GM23248 (cell line): ENCODE data around the gene WDR87. TPM values are rescaled to one million over a fixed set of nuclear protein-coding genes. Genes with fewer than 3 reads are reported as not detected.
A peak's percentile ranks its signal among the peaks of the same experiment; 100 is the strongest.

ENCODE experiments used
- DNase-seq: peaks from one replicate; pipeline ENCODE4 v3.0.0-alpha.2; 2015
- H2AFZ ChIP-seq: fragments of 200-600 bp; sonication (generic); 2 replicates; pipeline ENCODE4 v1.6.1; 2016; ENCODE audit warnings: antibody characterized with exemption
- H3F3A ChIP-seq: fragments of 200-600 bp; sonication (generic); 2 replicates; pipeline ENCODE4 v1.6.1; 2016; ENCODE audit warnings: mild to moderate bottlenecking, antibody characterized with exemption, mixed run types; ENCODE audit not compliant: insufficient read depth
- H3K27ac ChIP-seq: fragments of 200-600 bp; sonication (generic); 2 replicates; pipeline ENCODE4 v1.5.1; 2016; ENCODE audit warnings: mild to moderate bottlenecking
- H3K27me3 ChIP-seq: fragments of 200-600 bp; sonication (generic); replicated peaks from 2 replicates; pipeline ENCODE4 v1.6.1; 2016; ENCODE audit warnings: mild to moderate bottlenecking; ENCODE audit not compliant: insufficient read depth
- H3K36me3 ChIP-seq: fragments of 200-600 bp; sonication (generic); 2 replicates; pipeline ENCODE4 v1.6.1; 2016; ENCODE audit warnings: low read depth, mild to moderate bottlenecking
- H3K4me1 ChIP-seq: fragments of 200-600 bp; sonication (generic); 2 replicates; pipeline ENCODE4 v1.6.1; 2016; ENCODE audit warnings: mild to moderate bottlenecking; ENCODE audit not compliant: insufficient read depth
- H3K4me2 ChIP-seq: fragments of 200-600 bp; sonication (generic); one replicate; pipeline ENCODE4 v1.6.1; 2016; ENCODE audit warnings: mild to moderate bottlenecking; ENCODE audit not compliant: unreplicated experiment
- H3K4me3 ChIP-seq: fragments of 200-600 bp; sonication (generic); 2 replicates; pipeline ENCODE4 v1.5.1; 2016; ENCODE audit warnings: mild to moderate bottlenecking
- H3K79me2 ChIP-seq: fragments of 200-600 bp; sonication (generic); 2 replicates; pipeline ENCODE4 v1.6.1; 2016; ENCODE audit warnings: mild to moderate bottlenecking; ENCODE audit not compliant: insufficient read depth
- H3K9ac ChIP-seq: fragments of 200-600 bp; sonication (generic); 2 replicates; pipeline ENCODE4 v1.6.1; 2016; ENCODE audit warnings: mild to moderate bottlenecking
- H3K9me2 ChIP-seq: fragments of 200-600 bp; sonication (generic); 2 replicates; pipeline ENCODE4 v1.6.1; 2016; ENCODE audit warnings: mixed run types, mild to moderate bottlenecking, moderate library complexity; ENCODE audit not compliant: insufficient read depth
- H3K9me3 ChIP-seq: fragments of 200-600 bp; sonication (generic); one replicate; pipeline ENCODE4 v1.6.1; 2017; ENCODE audit warnings: low read depth
- H4K20me1 ChIP-seq: fragments of 200-600 bp; sonication (generic); 2 replicates; pipeline ENCODE4 v1.6.0; 2016; ENCODE audit not compliant: insufficient read depth
- EZH2 ChIP-seq: fragments of 200-600 bp; sonication (generic); IDR thresholded peaks from 2 replicates; pipeline ENCODE4 v1.6.1; 2018; ENCODE audit warnings: antibody characterized with exemption, mild to moderate bottlenecking; ENCODE audit not compliant: insufficient read depth, poor library complexity, severe bottlenecking
- EZH2phosphoT487 ChIP-seq: fragments of 200-600 bp; sonication (generic); IDR thresholded peaks from 2 replicates; pipeline ENCODE4 v1.6.1; 2018; ENCODE audit warnings: antibody characterized with exemption, moderate library complexity, mild to moderate bottlenecking, low read depth; ENCODE audit not compliant: insufficient read depth
- WGBS, 2 experiments: methylation state at CpG; one replicate each; pipeline ENCODE4 v1.1.6; 2015 to 2017; ENCODE audit warnings: low lambda C conversion rate in 2 of 2, low coverage in 1 of 2; ENCODE audit errors: missing lambda C conversion rate in 2 of 2; 5-methylcytosine and 5-hydroxymethylcytosine counted together
- in situ Hi-C: fragments of 300-500 bp; cut with MboI; formaldehyde crosslinking; loops from 2 replicates; pipeline ENCODE4 v1.15.0; 2020
- polyA plus RNA-seq: library from polyadenylated mRNA; unstranded; fragments of >200 nt; fragmentation: Nextera tagmentation; extraction: Ambion mirVana; gene quantifications from 2 replicates; pipeline ENCODE4 v1.2.1, GENCODE V29; 2016
- total RNA-seq: library from RNA; depleted of rRNA; stranded (reverse); fragments of >200 nt; shearing (Covaris generic); gene quantifications from 2 replicates; pipeline ENCODE4 v1.2.3, GENCODE V29; 2014

The WDR87 gene
- total and polyA plus RNA-seq, 2 experiments from 2014 or later = not detected

- in situ Hi-C loops = loop anchor here (25.0 kb wide), 1 partner anchor 185 kb away; no protein-coding TSS in a partner anchor
- Histone ChIP-seq H3K4me2 (no peak overlapping the region), H3K9me3 (no peaks in the 10 kb centered on the region), H3K4me1 (no peaks in the 10 kb centered on the region), H3K9me2 (no peaks in the 10 kb centered on the region), H3K36me3 (no peaks in the 10 kb centered on the region), H3K79me2 (peaks cover 6% of the 10 kb centered on the region), H3F3A (no peaks in the 10 kb centered on the region), H3K27me3 (no peaks in the 10 kb centered on the region), H3K9ac (no peak overlapping the region), H3K4me3 (no peak overlapping the region), H3K27ac (no peak overlapping the region), H4K20me1 (no peaks in the 10 kb centered on the region), H2AFZ (no peak overlapping the region)
- TF ChIP-seq EZH2phosphoT487 (no peak), EZH2 (no peak)
- WGBS, 2 experiments = 0% methylated on average over 4 of the region's 4 CpGs
- peak; percentile 87 for DNase-seq
Measured at GRCh38 chr19:37902668-37903067, 3.7 kb downstream of the WDR87 start.

- Histone ChIP-seq H3K9me3 (no peaks in the 10 kb centered on the region), H3K27ac (no peak overlapping the region), H3F3A (no peaks in the 10 kb centered on the region), H3K79me2 (no peaks in the 10 kb centered on the region), H3K36me3 (no peaks in the 10 kb centered on the region), H3K27me3 (no peaks in the 10 kb centered on the region), H3K4me2 (no peak overlapping the region), H3K9ac (no peak overlapping the region), H3K4me3 (no peak overlapping the region), H4K20me1 (no peaks in the 10 kb centered on the region), H3K9me2 (no peaks in the 10 kb centered on the region), H2AFZ (no peak overlapping the region), H3K4me1 (no peaks in the 10 kb centered on the region)
- in situ Hi-C loops = loop anchor here (10.0 to 25.0 kb wide), 2 partner anchors 187 to 335 kb away; no protein-coding TSS in a partner anchor
- 74 to 81% methylated on average over 2 of the region's 2 CpGs for whole genome bisulfite sequencing, 2 experiments
- DNase-seq = no peak
- TF ChIP-seq EZH2 (no peak), EZH2phosphoT487 (no peak)
Measured at GRCh38 chr19:37899966-37900365, 6.4 kb downstream of the WDR87 start.

GRCh38 chr19:37899453-37899852, 6.9 kb downstream of the WDR87 start:
- Histone ChIP-seq H3K4me1 (no peaks in the 10 kb centered on the region), H3K36me3 (no peaks in the 10 kb centered on the region), H3F3A (no peaks in the 10 kb centered on the region), H3K9me3 (no peaks in the 10 kb centered on the region), H3K27ac (no peak overlapping the region), H3K4me3 (no peak overlapping the region), H3K9ac (no peak overlapping the region), H3K4me2 (no peak overlapping the region), H2AFZ (no peak overlapping the region), H3K27me3 (no peaks in the 10 kb centered on the region), H3K9me2 (no peaks in the 10 kb centered on the region), H3K79me2 (no peaks in the 10 kb centered on the region), H4K20me1 (no peaks in the 10 kb centered on the region)
- DNase-seq = no peak
- 38 to 54% methylated on average over 1 of the region's 1 CpG for WGBS, 2 experiments
- TF ChIP-seq EZH2 = no peak
- TF ChIP-seq EZH2phosphoT487 = no peak
- in situ Hi-C loops = loop anchor here (10.0 kb wide), 1 partner anchor 335 kb away; no protein-coding TSS in a partner anchor

GRCh38 chr19:37896180-37896579, 10.2 kb downstream of the WDR87 start:
- WGBS, 2 experiments = 66 to 70% methylated on average over 8 of the region's 8 CpGs
- in situ Hi-C loops = loop anchor here (10.0 kb wide), 1 partner anchor 339 kb away; no protein-coding TSS in a partner anchor
- H3K27ac ChIP-seq = no peak overlapping the region
- H3K4me1 ChIP-seq = no peaks in the 10 kb centered on the region
- no peaks in the 10 kb centered on the region for H3K9me2 ChIP-seq
- H3K9ac ChIP-seq = no peak overlapping the region
- no peaks in the 10 kb centered on the region for H3K79me2 ChIP-seq
- no peak overlapping the region for H3K4me3 ChIP-seq
- no peaks in the 10 kb centered on the region for H3K36me3 ChIP-seq
- no peaks in the 10 kb centered on the region for H3F3A ChIP-seq
- TF ChIP-seq EZH2 = no peak
- H4K20me1 ChIP-seq = no peaks in the 10 kb centered on the region
- peaks cover 18% of the 10 kb centered on the region for H3K27me3 ChIP-seq
- no peaks in the 10 kb centered on the region for H3K9me3 ChIP-seq
- H2AFZ ChIP-seq = no peak overlapping the region
- no peak for DNase-seq
- no peak overlapping the region for H3K4me2 ChIP-seq
